ENCODE measurements around the gene MARCO. TPM values are rescaled to one million over a fixed set of nuclear protein-coding genes. Genes with fewer than 3 reads are reported as not detected.
"Not testable (repeated sequence)": the region's sequence is repeated elsewhere in the genome, so short reads cannot be mapped to it uniquely, and the experiment has no call there.

The MARCO gene
- total RNA-seq, 1 experiment from 2014 or later, result not detected

- POLR2A ChIA-PET (ENCODE audit: unreplicated experiment), result no interaction called here
- Histone ChIP-seq H3F3A (ENCODE audit: insufficient read depth, low read depth) (no peaks in the 10 kb centered on the region), H3K9me3 (ENCODE audit: insufficient read depth, low read depth) (no peaks in the 10 kb centered on the region), H3K36me3 (ENCODE audit: low read depth) (no peaks in the 10 kb centered on the region), H4K20me1 (ENCODE audit: insufficient read depth) (no peaks in the 10 kb centered on the region), H3K4me2 (no peak overlapping the region), H3K27ac (no peak overlapping the region), H3K27me3 (ENCODE audit: insufficient read depth, low read depth) (no peaks in the 10 kb centered on the region), H3K4me3 (no peak overlapping the region), H3K79me2 (ENCODE audit: low read depth) (no peaks in the 10 kb centered on the region), H3K4me1 (replicated peaks; ENCODE audit: insufficient read depth) (no peaks in the 10 kb centered on the region), H2AFZ (no peak overlapping the region), H3K9me2 (ENCODE audit: insufficient read depth) (no peaks in the 10 kb centered on the region)
- BruUV-seq (replicated peaks), result no TSS peak
- peak in 1 of 2 experiments; percentile 47 for DNase-seq
- CTCF ChIA-PET, result no interaction called here
- no peak for TF ChIP-seq EZH2 (IDR thresholded peaks at IDR 0.05; ENCODE audit: low read depth)
- TF ChIP-seq, protein P1, sequence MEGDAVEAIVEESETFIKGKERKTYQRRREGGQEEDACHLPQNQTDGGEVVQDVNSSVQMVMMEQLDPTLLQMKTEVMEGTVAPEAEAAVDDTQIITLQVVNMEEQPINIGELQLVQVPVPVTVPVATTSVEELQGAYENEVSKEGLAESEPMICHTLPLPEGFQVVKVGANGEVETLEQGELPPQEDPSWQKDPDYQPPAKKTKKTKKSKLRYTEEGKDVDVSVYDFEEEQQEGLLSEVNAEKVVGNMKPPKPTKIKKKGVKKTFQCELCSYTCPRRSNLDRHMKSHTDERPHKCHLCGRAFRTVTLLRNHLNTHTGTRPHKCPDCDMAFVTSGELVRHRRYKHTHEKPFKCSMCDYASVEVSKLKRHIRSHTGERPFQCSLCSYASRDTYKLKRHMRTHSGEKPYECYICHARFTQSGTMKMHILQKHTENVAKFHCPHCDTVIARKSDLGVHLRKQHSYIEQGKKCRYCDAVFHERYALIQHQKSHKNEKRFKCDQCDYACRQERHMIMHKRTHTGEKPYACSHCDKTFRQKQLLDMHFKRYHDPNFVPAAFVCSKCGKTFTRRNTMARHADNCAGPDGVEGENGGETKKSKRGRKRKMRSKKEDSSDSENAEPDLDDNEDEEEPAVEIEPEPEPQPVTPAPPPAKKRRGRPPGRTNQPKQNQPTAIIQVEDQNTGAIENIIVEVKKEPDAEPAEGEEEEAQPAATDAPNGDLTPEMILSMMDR (conservative IDR thresholded peaks at IDR 0.05), result peak; percentile 86
- intact Hi-C loops (cut with micrococcal nuclease; ENCODE audit: unreplicated experiment), result loop anchor here (1.0 kb wide), 2 partner anchors 237 to 263 kb away; no protein-coding TSS in a partner anchor
These were observed 86.6 kb downstream of the MARCO start for GRCh38 chr2:119028327-119029174.

DNA sequence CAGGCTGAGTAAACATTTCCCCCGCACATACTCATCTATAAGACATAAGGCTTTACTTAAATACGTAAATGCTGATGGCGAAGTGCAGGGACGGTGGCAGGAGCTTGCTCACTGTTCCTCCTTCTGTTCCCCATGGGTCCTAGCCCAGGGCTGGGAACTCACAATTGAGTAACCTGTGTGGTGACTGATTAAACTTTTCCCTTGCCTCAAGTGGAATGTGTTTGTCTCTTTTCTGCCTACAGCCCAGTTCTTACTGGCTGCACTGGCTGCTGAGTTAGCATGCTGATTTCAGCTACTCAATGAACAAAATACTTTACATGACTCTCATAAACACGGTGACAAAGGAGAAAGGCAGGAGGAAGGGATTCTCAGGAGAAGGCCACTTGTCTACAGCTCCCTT lies 87.3 kb downstream of the MARCO start:
- CTCF ChIA-PET, result no interaction called here

DNA sequence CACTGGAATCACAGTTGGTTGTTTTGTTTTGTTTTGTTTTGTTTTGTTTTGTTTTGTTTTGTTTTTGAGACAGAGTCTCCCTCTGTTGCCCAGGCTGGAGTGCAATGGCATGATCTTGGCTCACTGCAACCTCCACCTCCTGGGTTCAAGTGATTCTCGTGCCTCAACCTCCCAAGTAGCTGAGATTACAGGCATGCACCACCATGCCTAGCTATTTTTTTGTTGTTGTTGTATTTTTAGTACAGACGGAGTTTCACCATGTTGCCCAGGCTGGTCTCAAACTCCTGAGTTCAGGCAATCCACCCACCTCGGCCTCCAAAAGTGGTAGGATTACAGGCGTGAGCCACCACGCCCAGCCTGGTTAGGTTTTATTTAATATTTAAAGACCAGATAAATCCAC lies 95.9 kb downstream of the MARCO start:
- H3K4me1 ChIP-seq (replicated peaks; ENCODE audit: insufficient read depth); BruUV-seq (replicated peaks); DNase-seq; intact Hi-C loops (cut with micrococcal nuclease; ENCODE audit: unreplicated experiment); H2AFZ ChIP-seq; H4K20me1 ChIP-seq (ENCODE audit: insufficient read depth); H3K9me2 ChIP-seq (ENCODE audit: insufficient read depth); H3K36me3 ChIP-seq (ENCODE audit: low read depth); H3F3A ChIP-seq (ENCODE audit: insufficient read depth, low read depth); H3K27ac ChIP-seq; H3K79me2 ChIP-seq (ENCODE audit: low read depth); CTCF ChIA-PET; H3K4me2 ChIP-seq; H3K4me3 ChIP-seq; H3K27me3 ChIP-seq (ENCODE audit: insufficient read depth, low read depth): not testable (repeated sequence)
- POLR2A ChIA-PET (ENCODE audit: unreplicated experiment), result interaction anchor here (0.7 kb wide), 1 partner anchor 846 kb away, joined by 3 read pairs; no protein-coding TSS in a partner anchor
- peaks cover 13% of the 10 kb centered on the region for H3K9me3 ChIP-seq (ENCODE audit: insufficient read depth, low read depth)

More for the DNA sequence above, 87.3 kb downstream of the MARCO start:
- no peak overlapping the region for H3K4me3 ChIP-seq
- POLR2A ChIA-PET (ENCODE audit: unreplicated experiment), result no interaction called here
- H4K20me1 ChIP-seq (ENCODE audit: insufficient read depth), result no peaks in the 10 kb centered on the region
- H3K79me2 ChIP-seq (ENCODE audit: low read depth), result no peaks in the 10 kb centered on the region
- no peaks in the 10 kb centered on the region for H3K27me3 ChIP-seq (ENCODE audit: insufficient read depth, low read depth)
- no peak overlapping the region for H3K4me2 ChIP-seq
- TF ChIP-seq EZH2 (IDR thresholded peaks at IDR 0.05; ENCODE audit: low read depth), result no peak
- TF ChIP-seq, protein P1 (conservative IDR thresholded peaks at IDR 0.05), result no peak
- no peaks in the 10 kb centered on the region for H3K4me1 ChIP-seq (replicated peaks; ENCODE audit: insufficient read depth)
- H3K27ac ChIP-seq, result no peak overlapping the region
- H2AFZ ChIP-seq, result no peak overlapping the region
- no peaks in the 10 kb centered on the region for H3K9me3 ChIP-seq (ENCODE audit: insufficient read depth, low read depth)
- no peaks in the 10 kb centered on the region for H3F3A ChIP-seq (ENCODE audit: insufficient read depth, low read depth)
- H3K9me2 ChIP-seq (ENCODE audit: insufficient read depth), result no peaks in the 10 kb centered on the region
- no TSS peak for BruUV-seq (replicated peaks)
- H3K36me3 ChIP-seq (ENCODE audit: low read depth), result no peaks in the 10 kb centered on the region
- intact Hi-C loops (cut with micrococcal nuclease; ENCODE audit: unreplicated experiment), result no loop called here
- DNase-seq, result no peak

Data from PC-9 (cell line).